ENCODE measurements around the gene PRLHR.
"Not testable (repeated sequence)": the region's sequence is repeated elsewhere in the genome, so short reads cannot be mapped to it uniquely, and the experiment has no call there.

The PRLHR gene

GRCh38 chr10:118595598-118596425 is at the start of gene PRLHR:
PRLHR (minus strand) TSS chr10:118595648; CDS start chr10:118595244, 404 bp downstream.
- DNase-seq (ENCODE audit: low read depth): no peak

DNA sequence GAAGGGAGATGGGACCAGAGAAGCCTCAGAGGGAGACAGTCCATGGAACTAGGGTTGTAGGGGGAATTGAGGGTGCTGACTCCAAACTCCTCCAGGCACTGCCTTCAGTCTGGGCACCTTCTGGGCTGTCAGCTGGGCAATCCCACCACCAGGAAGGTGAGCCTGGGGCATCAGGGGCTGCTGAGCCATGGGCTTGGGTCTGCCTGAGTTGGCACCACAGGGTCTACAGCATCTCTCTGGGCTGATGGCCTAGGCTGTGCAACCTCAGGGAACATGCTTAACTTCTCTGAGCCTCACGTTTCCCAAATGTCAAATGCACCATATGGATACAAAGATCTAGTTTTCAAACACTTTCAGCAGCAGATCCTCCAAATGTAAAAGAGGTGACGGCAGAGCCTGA is 46.8 kb upstream of the PRLHR start:
- no peak for DNase-seq (ENCODE audit: low read depth)

- no peak for DNase-seq (ENCODE audit: low read depth)
Observed at GRCh38 chr10:118638680-118639079, 43.2 kb upstream of the PRLHR start.

GRCh38 chr10:118635674-118636402 is 40.4 kb upstream of the PRLHR start:
- DNase-seq (ENCODE audit: low read depth): no peak

GRCh38 chr10:118633786-118634185 is 38.3 kb upstream of the PRLHR start:
- DNase-seq (ENCODE audit: low read depth): no peak

DNA sequence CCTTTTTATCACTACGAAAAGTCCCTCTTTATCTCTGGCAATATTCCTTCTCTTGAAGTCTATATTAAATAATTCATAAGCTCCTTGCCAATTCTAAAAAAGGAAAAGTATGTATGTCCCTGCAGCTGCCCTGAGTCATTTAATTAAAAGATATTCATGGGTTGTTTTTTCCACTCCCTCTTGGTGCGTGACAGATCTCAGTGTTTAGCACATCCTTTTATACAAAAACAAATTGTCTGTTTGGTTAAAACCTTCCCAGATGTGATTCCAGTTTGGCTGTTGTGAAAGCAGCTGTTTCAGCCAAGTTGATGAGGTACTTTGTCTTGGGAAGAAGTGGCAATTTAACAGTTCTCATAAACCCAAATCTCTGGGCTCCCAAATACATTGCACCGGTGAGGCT is 33.8 kb upstream of the PRLHR start:
- no peak for DNase-seq (ENCODE audit: low read depth)

- DNase-seq (ENCODE audit: low read depth): no peak
Observed at GRCh38 chr10:118628397-118628796, 32.9 kb upstream of the PRLHR start.

GRCh38 chr10:118626953-118627352 is 31.5 kb upstream of the PRLHR start:
- DNase-seq (ENCODE audit: low read depth): no peak

DNA sequence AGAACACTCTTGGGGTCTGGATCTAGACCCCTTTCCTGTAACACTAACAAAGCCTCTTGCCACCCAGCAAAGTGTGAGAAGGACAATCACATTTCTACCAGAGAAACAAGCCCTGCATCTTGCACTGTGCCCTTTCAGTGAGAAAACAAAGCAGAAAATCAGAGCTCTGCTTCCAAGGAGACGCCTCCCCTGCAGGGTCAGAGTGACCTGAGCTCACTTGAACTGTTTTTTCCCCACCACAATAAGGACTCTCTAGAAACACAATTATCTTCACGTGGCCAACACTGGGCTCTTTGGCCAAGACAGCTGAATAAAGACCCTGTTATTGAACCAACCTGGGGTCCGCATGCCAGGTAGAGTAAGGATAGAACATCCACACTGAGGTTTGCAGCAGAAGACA is 30.1 kb upstream of the PRLHR start:
- no peak for DNase-seq (ENCODE audit: low read depth)

GRCh38 chr10:118624747-118625146 is 29.3 kb upstream of the PRLHR start:
- no peak for DNase-seq (ENCODE audit: low read depth)

- DNase-seq (ENCODE audit: low read depth): no peak
Observed at GRCh38 chr10:118621304-118621942, 26.0 kb upstream of the PRLHR start.

DNA sequence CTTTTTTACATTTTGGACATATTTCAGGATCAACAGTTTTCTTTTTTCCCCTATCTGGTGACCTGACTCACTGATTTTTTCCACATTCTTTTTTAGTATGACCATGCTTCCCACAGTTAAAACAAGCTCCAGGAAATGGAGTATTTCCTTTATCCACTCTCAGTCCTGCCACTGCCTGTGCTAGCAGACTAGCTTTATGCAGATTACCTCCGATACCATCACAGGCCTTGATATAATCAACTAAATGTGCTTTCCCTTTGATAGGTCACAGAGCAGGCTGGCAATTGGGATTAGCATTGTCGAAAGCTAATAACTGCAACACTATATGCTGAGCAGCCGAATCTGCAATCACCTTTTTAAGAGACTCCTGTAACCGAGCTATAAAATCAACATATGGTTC is 18.4 kb upstream of the PRLHR start:
- not testable (repeated sequence) for DNase-seq (ENCODE audit: low read depth)

- no peak for DNase-seq (ENCODE audit: low read depth)
Observed at GRCh38 chr10:118610577-118610976, 15.1 kb upstream of the PRLHR start.

- no peak for DNase-seq (ENCODE audit: low read depth)
Observed at GRCh38 chr10:118607768-118608354, 12.4 kb upstream of the PRLHR start.

GRCh38 chr10:118605694-118606093 is 10.2 kb upstream of the PRLHR start:
- DNase-seq (ENCODE audit: low read depth): no peak

GRCh38 chr10:118596426-118597124 is 1.1 kb upstream of the PRLHR start:
- DNase-seq (ENCODE audit: low read depth): no peak

- DNase-seq (ENCODE audit: low read depth): no peak
Observed at GRCh38 chr10:118595064-118595420, 406 bp downstream of the PRLHR start.

DNA sequence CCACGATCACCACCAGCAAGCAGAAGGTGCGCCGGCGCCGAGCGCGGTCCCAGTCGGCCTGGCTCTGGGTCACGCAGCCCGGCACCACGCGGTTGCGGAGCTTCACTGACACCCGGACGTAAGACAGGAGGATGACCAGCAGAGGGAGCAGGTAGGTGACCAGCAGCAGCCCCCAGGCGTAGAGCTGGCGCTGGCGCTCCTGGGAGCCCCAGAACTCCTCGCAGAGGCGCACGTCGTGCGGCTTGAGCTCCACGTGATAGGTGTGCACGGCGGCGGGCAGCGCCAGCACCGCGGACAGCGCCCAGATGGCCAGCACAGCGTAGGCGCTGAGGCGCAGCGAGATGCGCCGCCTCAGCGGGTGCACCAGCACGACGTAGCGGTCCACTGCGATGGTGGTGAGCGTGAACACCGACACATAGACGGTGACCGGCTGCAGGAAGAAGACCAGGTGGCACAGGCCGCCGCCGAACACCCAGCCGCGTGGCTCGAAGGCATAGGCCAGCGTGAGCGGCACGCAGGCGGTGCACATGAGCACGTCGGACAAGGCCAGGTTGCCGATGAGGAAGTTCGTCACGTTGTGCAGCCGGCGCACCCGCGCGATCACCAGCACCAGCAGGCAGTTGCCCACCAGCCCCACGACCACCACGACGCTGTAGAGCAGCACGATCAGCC is 920 bp downstream of the PRLHR start:
- no peak for DNase-seq (ENCODE audit: low read depth)

GRCh38 chr10:118592675-118593330 is 2.6 kb downstream of the PRLHR start:
- DNase-seq (ENCODE audit: low read depth): no peak

DNA sequence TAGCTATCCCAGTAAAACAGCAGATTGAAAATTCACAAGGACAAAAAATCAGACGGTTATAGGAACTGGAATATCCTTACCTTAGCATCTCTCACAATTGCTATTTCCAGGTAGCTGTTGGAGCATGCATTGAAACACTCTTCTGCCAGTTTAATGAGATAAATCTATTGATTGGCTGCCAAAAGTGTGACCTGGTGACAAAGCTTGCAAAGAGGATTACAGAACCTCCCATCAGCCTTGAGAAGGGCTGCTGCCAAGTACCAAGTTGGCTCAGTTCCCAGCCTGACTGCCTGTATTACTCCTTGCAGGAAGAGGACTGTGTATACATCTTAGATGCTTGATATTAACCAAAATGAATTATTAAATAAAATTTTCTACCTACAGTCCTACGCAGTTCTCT is 5.1 kb downstream of the PRLHR start:
- DNase-seq (ENCODE audit: low read depth): no peak
